GM12878 (cell line): Measurements from ENCODE around the gene TBC1D19. TPM values are rescaled to one million over a fixed set of nuclear protein-coding genes. Genes with fewer than 3 reads are reported as not detected.

Experiments used
- ATAC-seq: fragments of 200-7000 bp; cut with Tn5 transposase; 3 replicates; pipeline ENCODE4 v1.9.1; 2020; ENCODE audit warnings: mild to moderate bottlenecking, moderate library complexity
- BruUV-seq: library from RNA; stranded (reverse); fragments of 400-500 nt; replicated peaks from 2 replicates; lab custom pipeline; 2021; lab: Mats Ljungman, UMichigan
- CTCF ChIA-PET: fragments of 300-600 bp; sonication (Branson Sonifier 250); formaldehyde crosslinking; extraction: SDS; loops from one replicate; lab custom pipeline; 2021; ENCODE audit warnings: inconsistent platforms; lab: Yijun Ruan, JAX
- POLR2A ChIA-PET: fragments of 350-600 bp; formaldehyde crosslinking; extraction: SDS; loops from one replicate; lab custom pipeline; 2021; ENCODE audit warnings: inconsistent platforms; lab: Charles Lee
- RAD21 ChIA-PET: fragments of 300-600 bp; sonication (Branson Sonifier 250); formaldehyde crosslinking; loops from one replicate; lab custom pipeline; 2023; ENCODE audit warnings: antibody characterized with exemption; ENCODE audit not compliant: unreplicated experiment; lab: Charles Lee
- SMC1A ChIA-PET: fragments of 300-600 bp; sonication (Branson Sonifier 250); formaldehyde crosslinking; loops from one replicate; lab custom pipeline; 2023; ENCODE audit not compliant: unreplicated experiment, uncharacterized antibody; lab: Charles Lee
- DNase-seq: peaks from one replicate; pipeline ENCODE4 v3.0.0-alpha.2; 2011; ENCODE audit warnings: low read depth, low spot score
- FAIRE-seq: peaks from 3 replicates; lab custom pipeline; 2011; peaks lifted over from hg19 to GRCh38; lab: Jason Lieb, UNC
- H2AFZ ChIP-seq: 2 replicates; pipeline ENCODE4 v1.6.0; 2011; ENCODE audit warnings: low read depth, low read length, control low read depth; ENCODE audit not compliant: control insufficient read depth
- H3K27ac ChIP-seq: 2 replicates; pipeline ENCODE4 v1.5.1; 2011; ENCODE audit warnings: control low read depth; ENCODE audit not compliant: control insufficient read depth, insufficient read depth
- H3K27me3 ChIP-seq, 2 experiments: replicated peaks in 1 of 2; 2 replicates each; pipeline versions ENCODE4 v1.6.0 to v1.6.1; 2011; ENCODE audit warnings: low read length in 1 of 2; ENCODE audit not compliant: control insufficient read depth in 2 of 2, insufficient read depth in 2 of 2
- H3K36me3 ChIP-seq, 2 experiments: 2 replicates each; pipeline ENCODE4 v1.5.1; 2011; ENCODE audit warnings: low read length in 1 of 2; ENCODE audit not compliant: control insufficient read depth in 2 of 2, insufficient read depth in 2 of 2
- H3K4me1 ChIP-seq: 2 replicates; pipeline ENCODE4 v1.6.1; 2011; ENCODE audit warnings: mild to moderate bottlenecking, low read length, moderate library complexity, mixed read lengths; ENCODE audit not compliant: control insufficient read depth, insufficient read depth
- H3K4me2 ChIP-seq: 2 replicates; pipeline ENCODE4 v1.6.0; 2011; ENCODE audit warnings: control low read depth; ENCODE audit not compliant: control insufficient read depth, insufficient read depth
- H3K4me3 ChIP-seq: fragments of 200-600 bp; sonication (generic); 2 replicates; pipeline ENCODE4 v1.5.1; 2016
- H3K79me2 ChIP-seq: 2 replicates; pipeline ENCODE4 v1.6.0; 2011; ENCODE audit warnings: low read length; ENCODE audit not compliant: control insufficient read depth, insufficient read depth
- H3K9ac ChIP-seq: 2 replicates; pipeline ENCODE4 v1.8.0; 2011; ENCODE audit warnings: low read length, control low read depth, mixed read lengths; ENCODE audit not compliant: control insufficient read depth, insufficient read depth
- H3K9me3 ChIP-seq: replicated peaks from 3 replicates; pipeline ENCODE4 v1.5.1; 2011; ENCODE audit warnings: mild to moderate bottlenecking, low read length; ENCODE audit not compliant: control insufficient read depth, insufficient read depth
- H4K20me1 ChIP-seq: 2 replicates; pipeline ENCODE4 v1.6.0; 2011; ENCODE audit not compliant: control insufficient read depth, insufficient read depth
- BACH1 ChIP-seq: fragments of 450-650 bp; IDR thresholded peaks from 2 replicates; pipeline ENCODE4 v1.6.1; 2017; ENCODE audit warnings: mild to moderate bottlenecking, borderline replicate concordance
- CBX3 ChIP-seq: fragments of 200-600 bp; sonication (generic); IDR thresholded peaks from 2 replicates; pipeline ENCODE4 v1.6.1; 2016; ENCODE audit warnings: low read depth, borderline replicate concordance
- EED ChIP-seq: sonication (generic); IDR thresholded peaks from 2 replicates; pipeline ENCODE4 v1.6.1; 2016; ENCODE audit warnings: antibody characterized with exemption, low read depth
- IKZF1 ChIP-seq: fragments of 450-650 bp; conservative IDR thresholded peaks from 2 replicates; pipeline ENCODE4 v1.6.1; 2017; ENCODE audit warnings: antibody characterized with exemption, mild to moderate bottlenecking
- PML ChIP-seq: IDR thresholded peaks from 2 replicates; pipeline ENCODE4 v1.6.1; 2012; ENCODE audit warnings: low read length, inconsistent platforms
- POLR2A ChIP-seq: IDR thresholded peaks from 2 replicates; pipeline ENCODE4 v1.6.1; 2011; ENCODE audit warnings: low read depth, mild to moderate bottlenecking, low read length
- POLR2AphosphoS2 ChIP-seq: IDR thresholded peaks from 2 replicates; pipeline ENCODE4 v1.6.1; 2011; ENCODE audit warnings: low read depth, mild to moderate bottlenecking, low read length, improper control_type of control experiment, moderate library complexity
- RFX5 ChIP-seq: IDR thresholded peaks from 2 replicates; pipeline ENCODE4 v1.6.1; 2011; ENCODE audit warnings: low read depth, low read length, improper control_type of control experiment
- WGBS: methylation state at CpG from one replicate; pipeline ENCODE4 v1.1.6; 2016; ENCODE audit warnings: low lambda C conversion rate; ENCODE audit not compliant: insufficient replicate concordance, insufficient coverage; ENCODE audit errors: missing lambda C conversion rate; 5-methylcytosine and 5-hydroxymethylcytosine counted together
- in situ Hi-C: fragments of 300-500 bp; cut with MboI; formaldehyde crosslinking; loops from 9 replicates; pipeline ENCODE4 v1.14.3; 2018; ENCODE audit warnings: mixed read lengths
- intact Hi-C: fragments of 100-400 bp; cut with micrococcal nuclease; formaldehyde crosslinking; loops from one replicate; pipeline ENCODE4 v1.14.2; 2022; ENCODE audit not compliant: unreplicated experiment
- polyA plus RNA-seq, 11 experiments: library from polyadenylated mRNA; depleted of rRNA in 4 of 11; unstranded in 6 of 11; stranded (reverse) in 5 of 11; fragments of >200 nt; fragmentation: Nextera tagmentation in 4 of 11; fragmentation: Illumina TruSeq in 1 of 11; extraction: Ambion mirVana in 4 of 11; extraction: Trizol in 1 of 11; gene quantifications; 1 replicate in 1 of 11; 2 replicates in 10 of 11; pipeline versions ENCODE4 v1.2.1 to v1.2.3, GENCODE V29; 2011 to 2016; ENCODE audit warnings: inconsistent platforms in 2 of 11, missing spikeins in 2 of 11, low read depth in 1 of 11
- total RNA-seq, 4 experiments: library from RNA; depleted of rRNA in 3 of 4; stranded (reverse); fragments of >200 nt in 3 of 4; fragmentation: Illumina TruSeq in 1 of 4; extraction: Trizol in 1 of 4; gene quantifications; 2 replicates each; pipeline versions ENCODE4 v1.2.1 to v1.2.3, GENCODE V29; 2013 to 2021
- TF ChIP-seq, protein P1 (sequence below): fragments of 450-650 bp; IDR thresholded peaks from 2 replicates; pipeline ENCODE4 v1.6.1; 2017; ENCODE audit warnings: mild to moderate bottlenecking, moderate library complexity
- TF ChIP-seq, protein P2 (sequence below): fragments of 450-650 bp; IDR thresholded peaks from 2 replicates; pipeline ENCODE4 v1.6.1; 2017; ENCODE audit warnings: mild to moderate bottlenecking, low read depth, inconsistent platforms; ENCODE audit not compliant: poor library complexity, severe bottlenecking
- TF ChIP-seq, protein P3 (sequence below): fragments of 450-650 bp; IDR thresholded peaks from 2 replicates; pipeline ENCODE4 v1.6.1; 2017; ENCODE audit warnings: borderline replicate concordance
- TF ChIP-seq, protein P4 (sequence below): IDR thresholded peaks from 2 replicates; pipeline ENCODE4 v1.6.1; 2011; ENCODE audit warnings: mild to moderate bottlenecking, low read depth, low read length, moderate library complexity; ENCODE audit not compliant: insufficient replicate concordance

The TBC1D19 gene
- total and polyA plus RNA-seq, 10 of the 15 experiments (the other 5 are each of a cell fraction or from before 2014, with no cell fraction given) = 0.29 to 3.9 (median 2.1) TPM

DNA sequence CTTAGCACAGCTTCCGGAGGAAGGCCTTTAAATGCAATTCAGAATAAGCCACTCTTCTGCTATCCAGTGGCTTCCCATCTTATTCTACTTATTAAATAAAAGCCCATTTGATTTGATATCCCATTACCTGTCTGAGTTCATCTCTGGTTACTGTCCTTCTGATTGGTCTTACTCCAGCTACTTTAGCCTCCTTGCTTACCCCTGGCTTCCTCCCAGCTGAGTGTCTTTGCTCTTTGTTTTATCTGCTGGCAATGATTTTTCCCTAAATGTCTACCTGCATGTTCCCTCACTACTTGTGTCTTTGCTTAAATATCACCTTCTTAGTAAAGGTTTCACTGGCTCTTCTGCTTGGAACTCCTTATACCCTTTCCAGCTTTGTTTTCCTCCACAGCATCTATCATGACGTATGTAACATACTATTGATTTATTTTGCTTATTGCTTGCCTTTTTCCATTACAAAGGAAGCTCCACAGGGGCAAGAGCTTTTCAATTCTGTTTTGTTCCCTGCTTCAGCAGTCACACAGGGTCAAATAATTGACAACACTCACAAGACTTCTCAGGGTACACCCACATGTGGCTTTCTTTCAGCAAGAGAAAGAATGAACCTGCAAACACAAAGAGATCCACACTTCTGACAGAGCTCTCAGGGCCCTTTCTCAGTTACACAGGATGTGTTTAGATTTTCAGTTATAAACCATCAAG lies 63.8 kb downstream of the TBC1D19 start (continued):
- TF ChIP-seq, protein P1, sequence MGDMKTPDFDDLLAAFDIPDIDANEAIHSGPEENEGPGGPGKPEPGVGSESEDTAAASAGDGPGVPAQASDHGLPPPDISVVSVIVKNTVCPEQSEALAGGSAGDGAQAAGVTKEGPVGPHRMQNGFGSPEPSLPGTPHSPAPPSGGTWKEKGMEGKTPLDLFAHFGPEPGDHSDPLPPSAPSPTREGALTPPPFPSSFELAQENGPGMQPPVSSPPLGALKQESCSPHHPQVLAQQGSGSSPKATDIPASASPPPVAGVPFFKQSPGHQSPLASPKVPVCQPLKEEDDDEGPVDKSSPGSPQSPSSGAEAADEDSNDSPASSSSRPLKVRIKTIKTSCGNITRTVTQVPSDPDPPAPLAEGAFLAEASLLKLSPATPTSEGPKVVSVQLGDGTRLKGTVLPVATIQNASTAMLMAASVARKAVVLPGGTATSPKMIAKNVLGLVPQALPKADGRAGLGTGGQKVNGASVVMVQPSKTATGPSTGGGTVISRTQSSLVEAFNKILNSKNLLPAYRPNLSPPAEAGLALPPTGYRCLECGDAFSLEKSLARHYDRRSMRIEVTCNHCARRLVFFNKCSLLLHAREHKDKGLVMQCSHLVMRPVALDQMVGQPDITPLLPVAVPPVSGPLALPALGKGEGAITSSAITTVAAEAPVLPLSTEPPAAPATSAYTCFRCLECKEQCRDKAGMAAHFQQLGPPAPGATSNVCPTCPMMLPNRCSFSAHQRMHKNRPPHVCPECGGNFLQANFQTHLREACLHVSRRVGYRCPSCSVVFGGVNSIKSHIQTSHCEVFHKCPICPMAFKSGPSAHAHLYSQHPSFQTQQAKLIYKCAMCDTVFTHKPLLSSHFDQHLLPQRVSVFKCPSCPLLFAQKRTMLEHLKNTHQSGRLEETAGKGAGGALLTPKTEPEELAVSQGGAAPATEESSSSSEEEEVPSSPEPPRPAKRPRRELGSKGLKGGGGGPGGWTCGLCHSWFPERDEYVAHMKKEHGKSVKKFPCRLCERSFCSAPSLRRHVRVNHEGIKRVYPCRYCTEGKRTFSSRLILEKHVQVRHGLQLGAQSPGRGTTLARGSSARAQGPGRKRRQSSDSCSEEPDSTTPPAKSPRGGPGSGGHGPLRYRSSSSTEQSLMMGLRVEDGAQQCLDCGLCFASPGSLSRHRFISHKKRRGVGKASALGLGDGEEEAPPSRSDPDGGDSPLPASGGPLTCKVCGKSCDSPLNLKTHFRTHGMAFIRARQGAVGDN = no peak
- TF ChIP-seq, protein P2, sequence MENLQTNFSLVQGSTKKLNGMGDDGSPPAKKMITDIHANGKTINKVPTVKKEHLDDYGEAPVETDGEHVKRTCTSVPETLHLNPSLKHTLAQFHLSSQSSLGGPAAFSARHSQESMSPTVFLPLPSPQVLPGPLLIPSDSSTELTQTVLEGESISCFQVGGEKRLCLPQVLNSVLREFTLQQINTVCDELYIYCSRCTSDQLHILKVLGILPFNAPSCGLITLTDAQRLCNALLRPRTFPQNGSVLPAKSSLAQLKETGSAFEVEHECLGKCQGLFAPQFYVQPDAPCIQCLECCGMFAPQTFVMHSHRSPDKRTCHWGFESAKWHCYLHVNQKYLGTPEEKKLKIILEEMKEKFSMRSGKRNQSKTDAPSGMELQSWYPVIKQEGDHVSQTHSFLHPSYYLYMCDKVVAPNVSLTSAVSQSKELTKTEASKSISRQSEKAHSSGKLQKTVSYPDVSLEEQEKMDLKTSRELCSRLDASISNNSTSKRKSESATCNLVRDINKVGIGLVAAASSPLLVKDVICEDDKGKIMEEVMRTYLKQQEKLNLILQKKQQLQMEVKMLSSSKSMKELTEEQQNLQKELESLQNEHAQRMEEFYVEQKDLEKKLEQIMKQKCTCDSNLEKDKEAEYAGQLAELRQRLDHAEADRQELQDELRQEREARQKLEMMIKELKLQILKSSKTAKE = no peak
- TF ChIP-seq IKZF1 (no peak), POLR2A (no peak)

DNA sequence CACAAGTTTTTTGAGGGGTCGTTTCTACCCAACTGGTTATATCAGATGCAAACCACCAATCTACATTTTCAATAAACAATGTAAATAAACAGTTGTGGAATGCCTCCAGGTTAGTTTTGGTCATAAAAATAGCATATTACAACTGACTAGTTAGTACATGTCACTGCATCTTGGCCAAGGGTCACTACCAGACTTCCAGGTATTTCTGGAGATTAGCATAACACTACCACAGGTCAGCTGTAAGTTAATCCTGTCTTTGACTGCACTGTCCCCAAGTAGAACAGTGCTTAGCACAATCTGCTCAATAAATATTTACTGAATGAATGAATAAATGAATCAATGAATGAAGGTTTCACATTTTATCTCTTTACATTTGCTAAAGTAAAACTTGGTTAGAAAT lies 64.4 kb downstream of the TBC1D19 start:
- no peak for FAIRE-seq
- H3K4me2 ChIP-seq = no peak overlapping the region
- ChIA-PET POLR2A (no interaction called here), CTCF (no interaction called here), RAD21 (no interaction called here), SMC1A (interaction anchor here (1.8 kb wide), 1 partner anchor 359 kb away, joined by 3 read pairs; no protein-coding TSS in a partner anchor)
- no peak for ATAC-seq
- no TSS peak for BruUV-seq
- H4K20me1 ChIP-seq = no peaks in the 10 kb centered on the region
- H3K9me3 ChIP-seq = no peaks in the 10 kb centered on the region
- in situ Hi-C loops (no loop called here), intact Hi-C loops (no loop called here)
- no peaks in the 10 kb centered on the region for H3K36me3 ChIP-seq
- no peaks in the 10 kb centered on the region for H3K27me3 ChIP-seq
- DNase-seq = no peak
- no peak overlapping the region for H3K27ac ChIP-seq
- WGBS = 42% methylated on average over 1 of the region's 1 CpG
- H3K4me3 ChIP-seq = no peak overlapping the region
- H3K4me1 ChIP-seq = no peaks in the 10 kb centered on the region
- H2AFZ ChIP-seq = no peak overlapping the region
- no peaks in the 10 kb centered on the region for H3K79me2 ChIP-seq
- no peak overlapping the region for H3K9ac ChIP-seq
- TF ChIP-seq, protein P3, sequence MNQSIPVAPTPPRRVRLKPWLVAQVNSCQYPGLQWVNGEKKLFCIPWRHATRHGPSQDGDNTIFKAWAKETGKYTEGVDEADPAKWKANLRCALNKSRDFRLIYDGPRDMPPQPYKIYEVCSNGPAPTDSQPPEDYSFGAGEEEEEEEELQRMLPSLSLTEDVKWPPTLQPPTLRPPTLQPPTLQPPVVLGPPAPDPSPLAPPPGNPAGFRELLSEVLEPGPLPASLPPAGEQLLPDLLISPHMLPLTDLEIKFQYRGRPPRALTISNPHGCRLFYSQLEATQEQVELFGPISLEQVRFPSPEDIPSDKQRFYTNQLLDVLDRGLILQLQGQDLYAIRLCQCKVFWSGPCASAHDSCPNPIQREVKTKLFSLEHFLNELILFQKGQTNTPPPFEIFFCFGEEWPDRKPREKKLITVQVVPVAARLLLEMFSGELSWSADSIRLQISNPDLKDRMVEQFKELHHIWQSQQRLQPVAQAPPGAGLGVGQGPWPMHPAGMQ = no peak
- TF ChIP-seq BACH1 (no peak), POLR2AphosphoS2 (no peak), CBX3 (no peak), PML (no peak), EED (no peak), RFX5 (no peak)
- TF ChIP-seq, protein P4, sequence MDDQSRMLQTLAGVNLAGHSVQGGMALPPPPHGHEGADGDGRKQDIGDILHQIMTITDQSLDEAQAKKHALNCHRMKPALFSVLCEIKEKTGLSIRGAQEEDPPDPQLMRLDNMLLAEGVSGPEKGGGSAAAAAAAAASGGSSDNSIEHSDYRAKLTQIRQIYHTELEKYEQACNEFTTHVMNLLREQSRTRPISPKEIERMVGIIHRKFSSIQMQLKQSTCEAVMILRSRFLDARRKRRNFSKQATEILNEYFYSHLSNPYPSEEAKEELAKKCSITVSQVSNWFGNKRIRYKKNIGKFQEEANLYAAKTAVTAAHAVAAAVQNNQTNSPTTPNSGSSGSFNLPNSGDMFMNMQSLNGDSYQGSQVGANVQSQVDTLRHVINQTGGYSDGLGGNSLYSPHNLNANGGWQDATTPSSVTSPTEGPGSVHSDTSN = no peak
